Kidney epithelial cell (primary cell): ENCODE measurements around the gene CNOT1. TPM values are rescaled to one million over a fixed set of nuclear protein-coding genes. Genes with fewer than 3 reads are reported as not detected.
"Not testable (repeated sequence)": the region's sequence is repeated elsewhere in the genome, so short reads cannot be mapped to it uniquely, and the experiment has no call there.

Experiments
- DNase-seq: peaks from one replicate; pipeline ENCODE4 v3.0.0-alpha.2; 2010; ENCODE audit warnings: low read depth
- H3K27me3 ChIP-seq: 2 replicates; pipeline ENCODE4 v1.6.0; 2011; ENCODE audit warnings: low read length; ENCODE audit not compliant: control insufficient read depth, insufficient read depth
- H3K36me3 ChIP-seq: 2 replicates; pipeline ENCODE4 v1.5.1; 2011; ENCODE audit warnings: low read length; ENCODE audit not compliant: control insufficient read depth, insufficient read depth
- H3K4me3 ChIP-seq: 2 replicates; pipeline ENCODE4 v1.5.1; 2011; ENCODE audit warnings: low read depth, mild to moderate bottlenecking, control low read depth, low read length
- total RNA-seq: library from RNA; depleted of rRNA; stranded (reverse); fragments of >200 nt; gene quantifications from 2 replicates; pipeline ENCODE4 v1.2.3, GENCODE V29; 2015
- TF ChIP-seq, protein P1 (sequence below): IDR thresholded peaks from 2 replicates; pipeline ENCODE4 v1.5.1; 2011; ENCODE audit warnings: mild to moderate bottlenecking, moderate library complexity, low read length, control low read depth, inconsistent platforms; ENCODE audit not compliant: insufficient read depth, poor library complexity, severe bottlenecking

Gene CNOT1
- total RNA-seq, 1 donor from 2014 or later, result 132 TPM

DNA sequence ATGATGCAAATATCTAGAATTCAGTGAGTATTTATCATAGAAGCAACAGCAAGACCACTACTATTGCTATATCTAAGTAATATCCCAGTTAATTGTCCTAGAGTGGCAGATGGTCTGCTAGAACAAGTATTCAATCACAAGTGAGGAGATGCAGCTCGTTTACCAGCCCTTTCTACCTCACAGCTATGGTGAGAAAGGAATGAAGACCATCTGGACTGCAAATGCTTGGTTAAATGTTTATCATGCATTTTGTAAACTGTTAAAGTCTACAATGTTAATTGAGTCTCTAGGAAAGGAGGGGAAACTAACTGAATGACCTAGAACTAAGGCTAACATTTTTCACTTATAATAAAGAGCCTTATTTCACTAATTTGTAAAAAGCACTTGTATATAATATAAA is 52.5 kb downstream of the CNOT1 start:
- DNase-seq, result no peak
- TF ChIP-seq, protein P1, sequence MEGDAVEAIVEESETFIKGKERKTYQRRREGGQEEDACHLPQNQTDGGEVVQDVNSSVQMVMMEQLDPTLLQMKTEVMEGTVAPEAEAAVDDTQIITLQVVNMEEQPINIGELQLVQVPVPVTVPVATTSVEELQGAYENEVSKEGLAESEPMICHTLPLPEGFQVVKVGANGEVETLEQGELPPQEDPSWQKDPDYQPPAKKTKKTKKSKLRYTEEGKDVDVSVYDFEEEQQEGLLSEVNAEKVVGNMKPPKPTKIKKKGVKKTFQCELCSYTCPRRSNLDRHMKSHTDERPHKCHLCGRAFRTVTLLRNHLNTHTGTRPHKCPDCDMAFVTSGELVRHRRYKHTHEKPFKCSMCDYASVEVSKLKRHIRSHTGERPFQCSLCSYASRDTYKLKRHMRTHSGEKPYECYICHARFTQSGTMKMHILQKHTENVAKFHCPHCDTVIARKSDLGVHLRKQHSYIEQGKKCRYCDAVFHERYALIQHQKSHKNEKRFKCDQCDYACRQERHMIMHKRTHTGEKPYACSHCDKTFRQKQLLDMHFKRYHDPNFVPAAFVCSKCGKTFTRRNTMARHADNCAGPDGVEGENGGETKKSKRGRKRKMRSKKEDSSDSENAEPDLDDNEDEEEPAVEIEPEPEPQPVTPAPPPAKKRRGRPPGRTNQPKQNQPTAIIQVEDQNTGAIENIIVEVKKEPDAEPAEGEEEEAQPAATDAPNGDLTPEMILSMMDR, result no peak
- Histone ChIP-seq H3K4me3 (no peak overlapping the region), H3K36me3 (peaks cover 3% of the 10 kb centered on the region), H3K27me3 (no peaks in the 10 kb centered on the region)

DNA sequence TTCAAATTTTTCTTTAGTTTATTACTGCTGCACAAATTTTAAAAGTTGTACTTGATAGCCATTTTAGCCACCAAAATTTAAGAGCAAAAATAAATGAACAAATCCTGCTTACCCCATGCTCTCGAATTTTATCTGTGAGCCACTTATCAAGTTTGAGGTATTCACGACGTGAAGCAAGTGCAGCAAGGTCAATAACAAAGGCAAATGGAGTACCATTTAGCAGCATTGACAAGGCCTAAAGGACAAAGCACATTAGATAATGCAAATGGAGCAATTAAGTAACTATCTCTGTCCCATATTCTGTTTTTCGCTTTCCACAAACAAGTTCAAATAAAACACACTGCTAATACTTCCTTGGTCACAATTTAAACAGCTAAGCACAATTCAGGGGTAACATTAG is 54.7 kb downstream of the CNOT1 start:
- TF ChIP-seq, protein P1, result no peak
- H3K4me3 ChIP-seq, result no peak overlapping the region
- no peaks in the 10 kb centered on the region for H3K27me3 ChIP-seq
- no peak for DNase-seq
- peaks cover 3% of the 10 kb centered on the region for H3K36me3 ChIP-seq

DNA sequence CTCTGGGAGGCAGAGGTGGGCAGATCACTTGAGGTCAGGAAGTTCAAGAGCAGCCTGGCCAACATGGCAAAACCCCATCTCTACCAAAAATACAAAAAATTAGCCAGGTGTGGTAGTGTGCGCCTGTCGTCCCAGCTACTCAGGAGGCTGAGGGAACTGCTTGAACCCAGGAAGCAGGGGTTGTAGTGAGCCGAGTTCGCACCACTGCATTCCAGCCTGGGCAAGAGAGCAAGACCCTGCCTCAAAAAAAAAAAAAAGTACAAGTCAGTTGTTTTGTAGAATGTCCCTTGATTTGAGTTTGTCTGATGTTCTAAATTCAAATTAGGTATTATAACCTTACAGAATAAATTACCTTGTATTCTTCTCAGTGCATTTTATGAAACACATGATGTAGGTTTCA is 63.9 kb downstream of the CNOT1 start:
- H3K27me3 ChIP-seq, H3K4me3 ChIP-seq, H3K36me3 ChIP-seq, DNase-seq: not testable (repeated sequence)

DNA sequence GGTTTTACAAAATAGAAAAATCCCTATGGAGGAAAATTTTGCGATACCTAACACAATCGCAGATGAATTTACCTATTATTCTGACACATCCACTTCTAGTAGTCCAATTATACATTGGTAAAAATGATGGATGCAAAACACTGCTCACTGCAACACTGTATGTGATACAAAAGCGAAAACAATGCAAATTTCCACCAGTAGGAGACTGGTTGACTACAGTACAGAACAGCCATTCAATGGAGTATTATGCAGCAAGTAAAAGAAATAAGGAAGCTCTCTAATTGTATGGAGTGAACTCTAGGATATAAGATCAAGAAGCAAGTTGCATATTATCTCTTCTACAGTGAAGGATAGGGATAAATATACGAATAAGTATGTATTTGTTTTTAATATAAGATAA is 65.9 kb downstream of the CNOT1 start:
- no peak for DNase-seq
- Histone ChIP-seq H3K36me3 (no peaks in the 10 kb centered on the region), H3K4me3 (no peak overlapping the region), H3K27me3 (no peaks in the 10 kb centered on the region)
- TF ChIP-seq, protein P1, result no peak

DNA sequence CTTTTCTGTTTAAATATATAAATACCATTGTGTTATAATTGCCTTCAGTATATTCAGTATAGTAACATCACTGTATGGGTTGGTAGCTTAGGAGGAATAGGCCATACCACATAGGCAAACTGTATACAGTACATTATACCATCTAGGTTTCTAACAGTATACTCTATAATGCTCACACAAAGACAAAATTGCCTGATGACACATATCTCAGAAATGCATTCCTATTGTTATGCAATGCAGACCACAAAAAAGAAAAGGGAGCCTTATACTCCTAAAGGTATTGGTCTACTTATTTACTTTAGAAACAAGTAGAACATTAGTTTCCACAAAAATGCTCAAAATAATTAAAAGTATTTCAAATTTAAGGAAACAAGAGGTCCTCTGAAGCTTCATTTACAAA is 66.4 kb downstream of the CNOT1 start:
- TF ChIP-seq, protein P1, result no peak
- H3K36me3 ChIP-seq, result no peaks in the 10 kb centered on the region

DNA sequence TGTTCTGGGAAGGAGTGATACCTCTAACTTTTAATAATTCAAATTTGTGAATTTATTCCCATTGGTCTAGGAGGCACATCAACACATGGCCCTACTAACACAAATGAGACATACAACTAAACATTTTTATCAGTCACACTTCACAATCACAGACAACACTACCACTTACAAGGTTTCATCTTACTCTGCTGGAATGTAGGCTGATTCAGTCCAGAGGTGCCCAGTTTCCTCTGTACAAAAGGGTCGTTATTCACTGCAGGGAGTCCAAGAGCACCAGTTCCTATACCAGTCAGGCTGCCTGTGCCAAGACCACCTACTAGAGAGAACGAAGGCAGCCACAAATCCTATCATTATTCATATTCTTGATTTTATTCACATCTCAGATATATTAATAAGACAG is 72.9 kb downstream of the CNOT1 start:
- no peak for DNase-seq

More for the DNA sequence above, 66.4 kb downstream of the CNOT1 start:
- no peak overlapping the region for H3K4me3 ChIP-seq
- no peaks in the 10 kb centered on the region for H3K27me3 ChIP-seq
- DNase-seq, result peak; percentile 26

More for the DNA sequence above, 72.9 kb downstream of the CNOT1 start:
- Histone ChIP-seq H3K36me3 (no peaks in the 10 kb centered on the region), H3K4me3 (no peak overlapping the region), H3K27me3 (no peaks in the 10 kb centered on the region)
- TF ChIP-seq, protein P1, result no peak
